Measurements from ENCODE around the gene TENT5C. TPM values are rescaled to one million over a fixed set of nuclear protein-coding genes. Genes with fewer than 3 reads are reported as not detected.

The TENT5C gene
- total RNA-seq, 1 experiment from 2014 or later, result 1.4 TPM

DNA sequence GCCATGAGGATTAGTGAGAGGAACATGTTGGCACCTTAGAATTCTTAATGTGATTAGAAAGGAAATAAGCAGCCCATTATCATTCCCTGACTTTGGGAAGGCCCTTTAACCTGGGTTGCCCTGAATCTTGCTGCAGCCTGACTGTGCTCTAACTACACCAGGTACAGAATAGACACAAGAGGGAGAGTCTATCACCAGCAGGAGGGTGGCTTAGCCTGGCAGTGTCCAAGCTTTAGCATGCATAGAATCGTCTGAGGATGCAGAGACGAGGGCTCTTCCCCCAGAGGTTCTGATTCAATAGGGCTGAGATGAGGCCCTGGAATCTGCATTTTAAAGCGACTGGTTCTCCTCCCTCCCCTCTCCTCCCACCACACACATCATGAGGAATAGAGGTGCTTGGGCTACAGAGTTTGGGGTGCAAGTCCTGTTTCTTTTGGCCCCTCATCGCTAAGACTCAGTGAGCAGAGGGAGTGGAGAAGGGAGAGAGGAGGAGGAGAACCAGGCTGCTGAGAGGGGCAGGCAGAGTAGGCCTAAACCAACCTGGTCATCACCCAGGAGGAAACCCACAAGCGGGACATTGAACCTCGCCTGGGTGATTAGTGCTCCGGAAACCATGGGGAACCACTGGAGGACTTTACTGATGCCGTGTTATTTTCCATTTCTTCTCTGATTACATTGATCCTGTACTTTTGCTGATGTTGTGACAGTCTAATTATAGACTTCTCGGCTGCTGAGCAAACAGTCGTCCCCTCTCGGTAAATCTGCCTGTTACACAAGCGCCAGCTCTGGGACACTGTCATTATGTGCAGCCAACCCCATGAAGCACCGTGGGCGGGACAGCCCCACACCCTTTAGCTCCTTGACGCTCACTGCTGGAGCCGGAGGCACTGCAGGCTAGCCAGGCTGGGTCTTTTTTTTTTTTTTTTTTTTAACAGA lies 6.3 kb upstream of the TENT5C start:
- Histone ChIP-seq H3K9me2 (ENCODE audit: insufficient read depth) (no peaks in the 10 kb centered on the region), H3K4me2 (ENCODE audit: low read length) (no peak overlapping the region), H3K79me2 (ENCODE audit: insufficient read depth, low read length) (no peaks in the 10 kb centered on the region)

More for the DNA sequence above, 6.3 kb upstream of the TENT5C start:
- Histone ChIP-seq H3K27ac (ENCODE audit: low read depth, low read length) (no peak overlapping the region), H3K9me3 (ENCODE audit: control insufficient read depth in 1 of 2, insufficient read depth in 1 of 2, low read depth in 1 of 2, low read length in 2 of 2) (no peaks in the 10 kb centered on the region), H2AFZ (ENCODE audit: low read depth, low read length, poor library complexity, severe bottlenecking) (no peak overlapping the region), H3K27me3 (ENCODE audit: insufficient read depth, low read length) (no peaks in the 10 kb centered on the region), H3K9ac (ENCODE audit: low read length) (no peak overlapping the region), H3K36me3 (ENCODE audit: control insufficient read depth in 1 of 2, insufficient read depth in 2 of 2, low read length in 2 of 2) (no peaks in the 10 kb centered on the region), H3K4me1 (ENCODE audit: control insufficient read depth in 1 of 2, insufficient read depth in 2 of 2, low read length in 2 of 2) (no peaks in the 10 kb centered on the region), H3K4me3 (replicated peaks in 1 of 2; ENCODE audit: low read depth in 1 of 2, low read length in 2 of 2) (no peak overlapping the region), H4K20me1 (ENCODE audit: insufficient read depth) (no peaks in the 10 kb centered on the region)
- no TSS peak for BruUV-seq (replicated peaks)
- intact Hi-C loops (cut with micrococcal nuclease), result no loop called here
- no peak for DNase-seq (ENCODE audit: low read depth, low spot score)
- no peak for ATAC-seq
- CTCF ChIA-PET, result no interaction called here
- POLR2A ChIA-PET, result no interaction called here
- TF ChIP-seq EZH2 (IDR thresholded peaks at IDR 0.05), result no peak
- no peak for TF ChIP-seq YY1 (IDR thresholded peaks at IDR 0.05; ENCODE audit: extremely low read depth, insufficient replicate concordance, low read depth, low read length)
- no peak for TF ChIP-seq ZNF274 (IDR thresholded peaks at IDR 0.05; ENCODE audit: low read depth, low read length)
- TF ChIP-seq FOSL1 (IDR thresholded peaks at IDR 0.05; ENCODE audit: low read depth), result no peak
- TF ChIP-seq POLR2A (IDR thresholded peaks at IDR 0.05; ENCODE audit: borderline replicate concordance, extremely low read depth, insufficient read depth, insufficient read length), result no peak
- no peak for TF ChIP-seq JUND (IDR thresholded peaks at IDR 0.05)
- TF ChIP-seq ZFX (IDR thresholded peaks at IDR 0.05), result no peak
- TF ChIP-seq, protein P1, sequence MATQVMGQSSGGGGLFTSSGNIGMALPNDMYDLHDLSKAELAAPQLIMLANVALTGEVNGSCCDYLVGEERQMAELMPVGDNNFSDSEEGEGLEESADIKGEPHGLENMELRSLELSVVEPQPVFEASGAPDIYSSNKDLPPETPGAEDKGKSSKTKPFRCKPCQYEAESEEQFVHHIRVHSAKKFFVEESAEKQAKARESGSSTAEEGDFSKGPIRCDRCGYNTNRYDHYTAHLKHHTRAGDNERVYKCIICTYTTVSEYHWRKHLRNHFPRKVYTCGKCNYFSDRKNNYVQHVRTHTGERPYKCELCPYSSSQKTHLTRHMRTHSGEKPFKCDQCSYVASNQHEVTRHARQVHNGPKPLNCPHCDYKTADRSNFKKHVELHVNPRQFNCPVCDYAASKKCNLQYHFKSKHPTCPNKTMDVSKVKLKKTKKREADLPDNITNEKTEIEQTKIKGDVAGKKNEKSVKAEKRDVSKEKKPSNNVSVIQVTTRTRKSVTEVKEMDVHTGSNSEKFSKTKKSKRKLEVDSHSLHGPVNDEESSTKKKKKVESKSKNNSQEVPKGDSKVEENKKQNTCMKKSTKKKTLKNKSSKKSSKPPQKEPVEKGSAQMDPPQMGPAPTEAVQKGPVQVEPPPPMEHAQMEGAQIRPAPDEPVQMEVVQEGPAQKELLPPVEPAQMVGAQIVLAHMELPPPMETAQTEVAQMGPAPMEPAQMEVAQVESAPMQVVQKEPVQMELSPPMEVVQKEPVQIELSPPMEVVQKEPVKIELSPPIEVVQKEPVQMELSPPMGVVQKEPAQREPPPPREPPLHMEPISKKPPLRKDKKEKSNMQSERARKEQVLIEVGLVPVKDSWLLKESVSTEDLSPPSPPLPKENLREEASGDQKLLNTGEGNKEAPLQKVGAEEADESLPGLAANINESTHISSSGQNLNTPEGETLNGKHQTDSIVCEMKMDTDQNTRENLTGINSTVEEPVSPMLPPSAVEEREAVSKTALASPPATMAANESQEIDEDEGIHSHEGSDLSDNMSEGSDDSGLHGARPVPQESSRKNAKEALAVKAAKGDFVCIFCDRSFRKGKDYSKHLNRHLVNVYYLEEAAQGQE (IDR thresholded peaks at IDR 0.05; ENCODE audit: low read depth), result no peak
- no peak for TF ChIP-seq RAD21 (IDR thresholded peaks at IDR 0.05; ENCODE audit: low read depth)
- no peak for TF ChIP-seq CBX3 (IDR thresholded peaks at IDR 0.05; ENCODE audit: low read depth)
- RAD21 ChIA-PET (ENCODE audit: low non-redundant PET in 1 of 2, low total read pairs in 2 of 2, uncharacterized antibody in 2 of 2, unreplicated experiment in 2 of 2), result no interaction called here
